SK-N-SH treated with all-trans-retinoic acid at 6 μM for 48 hours (cell line): Measurements from ENCODE around the gene KIFC3.

Experiments
- ARNTL ChIP-seq: fragments of 450-650 bp; formaldehyde crosslinking; IDR thresholded peaks from 2 replicates; pipeline ENCODE4 v1.5.0; 2020; ENCODE audit warnings: low read depth, mild to moderate bottlenecking, moderate library complexity, borderline replicate concordance
- OSR1 ChIP-seq: fragments of 250-450 bp; sonication (Bioruptor Pico); IDR thresholded peaks from 2 replicates; pipeline ENCODE4 v1.8.0; 2022; ENCODE audit warnings: moderate library complexity, mild to moderate bottlenecking, inconsistent platforms
- SNAI2 ChIP-seq: fragments of 250-450 bp; sonication (Bioruptor Pico); IDR thresholded peaks from 2 replicates; pipeline ENCODE4 v1.5.0; 2020; ENCODE audit warnings: mild to moderate bottlenecking, moderate library complexity
- TCF4 ChIP-seq: fragments of 250-450 bp; sonication (Bioruptor Pico); IDR thresholded peaks from 2 replicates; pipeline ENCODE4 v1.8.0; 2021; ENCODE audit warnings: mild to moderate bottlenecking, moderate library complexity, borderline replicate concordance
- ZFP3 ChIP-seq: fragments of 250-450 bp; sonication (Bioruptor Pico); IDR thresholded peaks from 2 replicates; pipeline ENCODE4 v1.5.0; 2020; ENCODE audit warnings: mild to moderate bottlenecking, moderate library complexity
- ZFP30 ChIP-seq: fragments of 450-650 bp; formaldehyde crosslinking; IDR thresholded peaks from 2 replicates; pipeline ENCODE4 v1.5.0; 2022; ENCODE audit warnings: mild to moderate bottlenecking, moderate library complexity
- ZNF565 ChIP-seq: fragments of 450-650 bp; formaldehyde crosslinking; conservative IDR thresholded peaks from 2 replicates; pipeline ENCODE4 v1.5.0; 2020; ENCODE audit warnings: low read depth, mild to moderate bottlenecking, moderate library complexity
- ZNF70 ChIP-seq: fragments of 450-650 bp; formaldehyde crosslinking; IDR thresholded peaks from 2 replicates; pipeline ENCODE4 v1.5.0; 2020; ENCODE audit warnings: mild to moderate bottlenecking, moderate library complexity
- TF ChIP-seq, protein P1 (sequence below): fragments of 250-450 bp; sonication (Bioruptor Pico); IDR thresholded peaks from 2 replicates; pipeline ENCODE4 v1.5.0; 2020; ENCODE audit warnings: mild to moderate bottlenecking, moderate library complexity
- TF ChIP-seq, protein P2 (sequence below): fragments of 250-450 bp; sonication (Bioruptor Pico); IDR thresholded peaks from 2 replicates; pipeline ENCODE4 v1.5.1; 2020; ENCODE audit warnings: low read depth, mild to moderate bottlenecking, moderate library complexity
- TF ChIP-seq, protein P3 (sequence below): fragments of 250-450 bp; sonication (Bioruptor Pico); IDR thresholded peaks from 2 replicates; pipeline ENCODE4 v1.8.0; 2021; ENCODE audit warnings: low read depth, mild to moderate bottlenecking, moderate library complexity, borderline replicate concordance

DNA sequence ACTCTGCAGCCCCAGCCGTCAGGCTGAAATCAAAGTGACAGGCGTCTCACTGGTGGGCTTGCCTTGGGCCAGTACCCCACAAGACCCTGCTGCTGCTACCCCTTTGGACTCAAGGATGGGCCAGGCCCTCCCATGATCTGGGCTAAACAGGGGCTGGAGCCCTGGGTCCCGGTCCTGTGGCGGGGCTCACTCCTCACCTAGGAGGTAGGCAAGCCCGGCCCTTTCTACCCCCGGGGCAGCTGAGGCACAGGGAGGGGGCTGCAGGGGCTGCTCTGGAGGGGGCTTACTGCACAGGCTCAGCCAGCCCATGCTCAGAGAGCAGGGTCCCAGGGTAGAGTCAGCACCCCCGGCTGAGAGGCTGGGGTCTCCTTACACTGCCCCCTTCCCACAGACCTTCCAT is 43.2 kb downstream of the KIFC3 start:
- no peak for TF ChIP-seq OSR1
- TF ChIP-seq ZFP3, result no peak
- no peak for TF ChIP-seq ZNF70 (CRISPR knock-in tag)
- TF ChIP-seq SNAI2 (CRISPR knock-in tag), result no peak
- TF ChIP-seq, protein P1, sequence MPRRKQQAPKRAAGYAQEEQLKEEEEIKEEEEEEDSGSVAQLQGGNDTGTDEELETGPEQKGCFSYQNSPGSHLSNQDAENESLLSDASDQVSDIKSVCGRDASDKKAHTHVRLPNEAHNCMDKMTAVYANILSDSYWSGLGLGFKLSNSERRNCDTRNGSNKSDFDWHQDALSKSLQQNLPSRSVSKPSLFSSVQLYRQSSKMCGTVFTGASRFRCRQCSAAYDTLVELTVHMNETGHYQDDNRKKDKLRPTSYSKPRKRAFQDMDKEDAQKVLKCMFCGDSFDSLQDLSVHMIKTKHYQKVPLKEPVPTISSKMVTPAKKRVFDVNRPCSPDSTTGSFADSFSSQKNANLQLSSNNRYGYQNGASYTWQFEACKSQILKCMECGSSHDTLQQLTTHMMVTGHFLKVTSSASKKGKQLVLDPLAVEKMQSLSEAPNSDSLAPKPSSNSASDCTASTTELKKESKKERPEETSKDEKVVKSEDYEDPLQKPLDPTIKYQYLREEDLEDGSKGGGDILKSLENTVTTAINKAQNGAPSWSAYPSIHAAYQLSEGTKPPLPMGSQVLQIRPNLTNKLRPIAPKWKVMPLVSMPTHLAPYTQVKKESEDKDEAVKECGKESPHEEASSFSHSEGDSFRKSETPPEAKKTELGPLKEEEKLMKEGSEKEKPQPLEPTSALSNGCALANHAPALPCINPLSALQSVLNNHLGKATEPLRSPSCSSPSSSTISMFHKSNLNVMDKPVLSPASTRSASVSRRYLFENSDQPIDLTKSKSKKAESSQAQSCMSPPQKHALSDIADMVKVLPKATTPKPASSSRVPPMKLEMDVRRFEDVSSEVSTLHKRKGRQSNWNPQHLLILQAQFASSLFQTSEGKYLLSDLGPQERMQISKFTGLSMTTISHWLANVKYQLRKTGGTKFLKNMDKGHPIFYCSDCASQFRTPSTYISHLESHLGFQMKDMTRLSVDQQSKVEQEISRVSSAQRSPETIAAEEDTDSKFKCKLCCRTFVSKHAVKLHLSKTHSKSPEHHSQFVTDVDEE (CRISPR knock-in tag), result no peak
- no peak for TF ChIP-seq ZNF565 (CRISPR knock-in tag)
- TF ChIP-seq ZFP30, result no peak
- TF ChIP-seq ARNTL (CRISPR knock-in tag), result no peak
- TF ChIP-seq TCF4 (CRISPR knock-in tag), result no peak
- TF ChIP-seq, protein P2, sequence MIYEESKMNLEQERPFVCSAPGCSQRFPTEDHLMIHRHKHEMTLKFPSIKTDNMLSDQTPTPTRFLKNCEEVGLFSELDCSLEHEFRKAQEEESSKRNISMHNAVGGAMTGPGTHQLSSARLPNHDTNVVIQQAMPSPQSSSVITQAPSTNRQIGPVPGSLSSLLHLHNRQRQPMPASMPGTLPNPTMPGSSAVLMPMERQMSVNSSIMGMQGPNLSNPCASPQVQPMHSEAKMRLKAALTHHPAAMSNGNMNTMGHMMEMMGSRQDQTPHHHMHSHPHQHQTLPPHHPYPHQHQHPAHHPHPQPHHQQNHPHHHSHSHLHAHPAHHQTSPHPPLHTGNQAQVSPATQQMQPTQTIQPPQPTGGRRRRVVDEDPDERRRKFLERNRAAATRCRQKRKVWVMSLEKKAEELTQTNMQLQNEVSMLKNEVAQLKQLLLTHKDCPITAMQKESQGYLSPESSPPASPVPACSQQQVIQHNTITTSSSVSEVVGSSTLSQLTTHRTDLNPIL, result no peak
- TF ChIP-seq, protein P3, sequence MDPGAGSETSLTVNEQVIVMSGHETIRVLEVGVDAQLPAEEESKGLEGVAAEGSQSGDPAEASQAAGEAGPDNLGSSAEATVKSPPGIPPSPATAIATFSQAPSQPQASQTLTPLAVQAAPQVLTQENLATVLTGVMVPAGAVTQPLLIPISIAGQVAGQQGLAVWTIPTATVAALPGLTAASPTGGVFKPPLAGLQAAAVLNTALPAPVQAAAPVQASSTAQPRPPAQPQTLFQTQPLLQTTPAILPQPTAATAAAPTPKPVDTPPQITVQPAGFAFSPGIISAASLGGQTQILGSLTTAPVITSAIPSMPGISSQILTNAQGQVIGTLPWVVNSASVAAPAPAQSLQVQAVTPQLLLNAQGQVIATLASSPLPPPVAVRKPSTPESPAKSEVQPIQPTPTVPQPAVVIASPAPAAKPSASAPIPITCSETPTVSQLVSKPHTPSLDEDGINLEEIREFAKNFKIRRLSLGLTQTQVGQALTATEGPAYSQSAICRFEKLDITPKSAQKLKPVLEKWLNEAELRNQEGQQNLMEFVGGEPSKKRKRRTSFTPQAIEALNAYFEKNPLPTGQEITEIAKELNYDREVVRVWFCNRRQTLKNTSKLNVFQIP (CRISPR knock-in tag), result no peak
